ENCODE measurements around the gene MB21D2.

MB21D2 gene

DNA sequence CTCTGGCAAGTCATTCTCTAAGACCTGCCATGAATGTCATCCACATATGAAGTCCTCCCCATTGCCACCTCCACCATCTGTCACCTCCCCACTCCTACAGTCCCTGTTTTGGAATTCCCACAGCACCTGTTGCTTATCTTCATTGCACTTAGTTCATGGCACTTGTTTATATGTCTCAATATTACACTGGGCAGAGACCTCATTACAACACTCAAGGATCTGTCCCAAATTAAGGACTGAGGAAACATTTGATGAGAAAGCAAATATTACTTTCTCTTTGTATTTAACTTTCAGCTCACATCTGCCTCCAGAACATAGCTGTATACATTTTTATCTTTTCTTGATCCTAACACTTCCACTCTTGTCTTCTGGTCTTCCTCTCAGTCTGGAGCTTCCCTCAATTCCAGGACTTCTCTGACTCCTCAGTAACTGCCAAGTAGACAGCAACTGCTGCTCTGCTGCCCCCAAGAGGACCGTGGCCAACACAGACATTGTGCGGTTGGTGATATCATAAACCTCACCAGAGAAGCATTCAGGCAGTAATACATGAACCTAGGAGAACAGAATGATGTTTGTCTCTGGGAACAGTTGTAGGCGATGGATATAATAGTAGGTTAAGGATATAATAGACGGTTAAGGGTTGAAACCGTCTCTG, 145.3 kb downstream of the MB21D2 start:
- Histone ChIP-seq H3K4me1 (ENCODE audit: control insufficient read depth in 1 of 2, insufficient read depth in 1 of 2, low read depth in 1 of 2, low read length in 1 of 2) (no peaks in the 10 kb centered on the region), H3K4me3 (ENCODE audit: low read depth in 1 of 2, low read length in 1 of 2) (no peak overlapping the region), H3K27ac (no peak overlapping the region), H3K27me3 (no peaks in the 10 kb centered on the region), H3K36me3 (no peaks in the 10 kb centered on the region), H3K9me3 (no peaks in the 10 kb centered on the region)
- TF ChIP-seq, protein P1, sequence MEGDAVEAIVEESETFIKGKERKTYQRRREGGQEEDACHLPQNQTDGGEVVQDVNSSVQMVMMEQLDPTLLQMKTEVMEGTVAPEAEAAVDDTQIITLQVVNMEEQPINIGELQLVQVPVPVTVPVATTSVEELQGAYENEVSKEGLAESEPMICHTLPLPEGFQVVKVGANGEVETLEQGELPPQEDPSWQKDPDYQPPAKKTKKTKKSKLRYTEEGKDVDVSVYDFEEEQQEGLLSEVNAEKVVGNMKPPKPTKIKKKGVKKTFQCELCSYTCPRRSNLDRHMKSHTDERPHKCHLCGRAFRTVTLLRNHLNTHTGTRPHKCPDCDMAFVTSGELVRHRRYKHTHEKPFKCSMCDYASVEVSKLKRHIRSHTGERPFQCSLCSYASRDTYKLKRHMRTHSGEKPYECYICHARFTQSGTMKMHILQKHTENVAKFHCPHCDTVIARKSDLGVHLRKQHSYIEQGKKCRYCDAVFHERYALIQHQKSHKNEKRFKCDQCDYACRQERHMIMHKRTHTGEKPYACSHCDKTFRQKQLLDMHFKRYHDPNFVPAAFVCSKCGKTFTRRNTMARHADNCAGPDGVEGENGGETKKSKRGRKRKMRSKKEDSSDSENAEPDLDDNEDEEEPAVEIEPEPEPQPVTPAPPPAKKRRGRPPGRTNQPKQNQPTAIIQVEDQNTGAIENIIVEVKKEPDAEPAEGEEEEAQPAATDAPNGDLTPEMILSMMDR (IDR thresholded peaks at IDR 0.05) = no peak

DNA sequence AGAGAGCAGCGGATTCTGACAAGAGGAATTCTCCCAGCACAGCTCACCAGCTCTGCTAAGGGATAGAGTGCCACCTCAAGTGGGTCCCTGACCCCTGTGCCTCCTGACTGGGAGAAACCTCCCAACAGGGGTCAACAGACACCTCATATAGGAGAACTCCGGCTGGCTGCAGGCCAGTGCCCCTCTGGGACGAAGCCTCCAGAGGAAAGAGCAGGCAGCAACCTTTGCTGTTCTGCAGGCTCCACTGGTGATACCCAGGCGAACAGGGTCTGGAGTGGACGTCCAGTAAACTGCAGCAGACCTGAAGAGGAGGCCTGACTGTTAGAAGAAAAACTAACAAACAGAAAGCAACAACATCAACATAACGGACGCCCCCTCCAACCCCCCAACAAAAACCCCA, 159.0 kb downstream of the MB21D2 start:
- no peaks in the 10 kb centered on the region for H3K27me3 ChIP-seq
- no peaks in the 10 kb centered on the region for H3K36me3 ChIP-seq
- H3K4me3 ChIP-seq (ENCODE audit: low read depth in 1 of 2, low read length in 1 of 2) = no peak overlapping the region
- H3K27ac ChIP-seq = no peak overlapping the region
- H3K4me1 ChIP-seq (ENCODE audit: control insufficient read depth in 1 of 2, insufficient read depth in 1 of 2, low read depth in 1 of 2, low read length in 1 of 2) = no peaks in the 10 kb centered on the region
- TF ChIP-seq, protein P1 (IDR thresholded peaks at IDR 0.05) = no peak
- no peaks in the 10 kb centered on the region for H3K9me3 ChIP-seq

DNA sequence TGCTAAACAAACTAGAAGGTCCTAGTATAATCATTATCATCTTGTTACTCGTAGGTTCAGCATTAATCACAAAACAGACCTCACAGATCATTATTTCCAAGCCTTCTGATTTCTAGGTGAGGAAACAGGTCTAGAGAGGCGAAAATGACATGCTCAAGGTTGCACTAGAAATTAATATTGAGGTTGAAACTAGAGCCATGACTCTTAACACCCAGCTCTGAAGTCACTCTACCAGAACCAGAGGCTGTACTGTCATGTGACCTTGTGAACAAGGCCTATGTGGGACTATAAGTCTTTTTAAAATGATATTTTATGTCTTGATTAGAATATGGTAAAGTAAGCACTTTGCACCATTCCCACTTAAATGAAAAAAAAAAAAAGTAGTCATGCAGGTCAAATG, 166.5 kb downstream of the MB21D2 start:
- no peak overlapping the region for H3K27ac ChIP-seq
- H3K4me1 ChIP-seq (ENCODE audit: control insufficient read depth in 1 of 2, insufficient read depth in 1 of 2, low read depth in 1 of 2, low read length in 1 of 2) = no peaks in the 10 kb centered on the region
- TF ChIP-seq, protein P1 (IDR thresholded peaks at IDR 0.05) = no peak
- no peaks in the 10 kb centered on the region for H3K36me3 ChIP-seq
- H3K27me3 ChIP-seq = no peaks in the 10 kb centered on the region
- H3K4me3 ChIP-seq (ENCODE audit: low read depth in 1 of 2, low read length in 1 of 2) = no peak overlapping the region
- H3K9me3 ChIP-seq = no peaks in the 10 kb centered on the region

DNA sequence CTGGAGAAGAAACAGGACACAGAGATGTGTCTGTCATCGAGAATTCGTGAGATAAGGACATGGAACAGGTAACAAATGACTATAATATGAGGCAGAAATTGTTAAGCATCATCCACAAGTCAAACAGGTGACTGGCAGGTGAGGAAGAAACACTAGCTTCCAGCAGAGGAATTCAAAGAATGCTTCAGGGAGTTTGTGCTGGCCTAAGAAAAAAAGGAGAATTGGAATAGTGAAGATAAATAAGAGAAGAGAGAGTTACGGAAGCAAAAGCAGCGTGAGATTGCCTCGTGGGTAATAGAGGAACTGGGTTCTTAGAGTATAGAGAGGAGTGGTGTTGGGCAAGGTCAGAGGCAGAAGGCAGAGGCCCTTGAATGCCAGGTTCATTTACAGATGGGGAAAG, 167.5 kb downstream of the MB21D2 start:
- Histone ChIP-seq H3K4me3 (ENCODE audit: low read depth in 1 of 2, low read length in 1 of 2) (no peak overlapping the region), H3K4me1 (ENCODE audit: control insufficient read depth in 1 of 2, insufficient read depth in 1 of 2, low read depth in 1 of 2, low read length in 1 of 2) (no peaks in the 10 kb centered on the region), H3K9me3 (no peaks in the 10 kb centered on the region), H3K27ac (no peak overlapping the region), H3K36me3 (no peaks in the 10 kb centered on the region), H3K27me3 (no peaks in the 10 kb centered on the region)
- TF ChIP-seq, protein P1 (IDR thresholded peaks at IDR 0.05) = no peak

DNA sequence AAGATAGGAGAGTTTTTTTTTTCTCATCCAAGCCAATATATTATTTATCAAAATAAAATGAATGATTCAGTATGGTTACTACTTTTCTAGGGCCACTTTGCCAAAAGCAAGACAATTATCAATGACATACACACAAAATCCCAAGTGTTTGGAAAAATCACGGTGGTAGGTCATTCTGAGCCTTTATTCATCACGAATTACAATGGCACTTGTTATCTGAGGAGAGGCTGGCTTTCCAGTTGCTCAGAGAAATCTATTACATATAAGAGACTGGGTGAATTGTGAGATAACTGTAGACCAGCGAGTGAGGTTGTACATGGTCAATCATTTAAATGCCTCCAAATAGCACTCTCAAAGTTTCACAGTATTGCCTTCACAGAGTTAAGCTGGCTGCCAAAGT, 169.9 kb downstream of the MB21D2 start:
- no peak overlapping the region for H3K4me3 ChIP-seq (ENCODE audit: low read depth in 1 of 2, low read length in 1 of 2)
- TF ChIP-seq, protein P1 (IDR thresholded peaks at IDR 0.05) = no peak
- no peak overlapping the region for H3K27ac ChIP-seq
- no peaks in the 10 kb centered on the region for H3K9me3 ChIP-seq
- H3K36me3 ChIP-seq = no peaks in the 10 kb centered on the region
- no peaks in the 10 kb centered on the region for H3K27me3 ChIP-seq
- no peaks in the 10 kb centered on the region for H3K4me1 ChIP-seq (ENCODE audit: control insufficient read depth in 1 of 2, insufficient read depth in 1 of 2, low read depth in 1 of 2, low read length in 1 of 2)

All from neutrophil (primary cell).